Measurements from ENCODE around the gene PRB3. TPM values are rescaled to one million over a fixed set of nuclear protein-coding genes. Genes with fewer than 3 reads are reported as not detected.

Gene PRB3
- total RNA-seq, 4 donors from 2014 or later, result not detected

DNA sequence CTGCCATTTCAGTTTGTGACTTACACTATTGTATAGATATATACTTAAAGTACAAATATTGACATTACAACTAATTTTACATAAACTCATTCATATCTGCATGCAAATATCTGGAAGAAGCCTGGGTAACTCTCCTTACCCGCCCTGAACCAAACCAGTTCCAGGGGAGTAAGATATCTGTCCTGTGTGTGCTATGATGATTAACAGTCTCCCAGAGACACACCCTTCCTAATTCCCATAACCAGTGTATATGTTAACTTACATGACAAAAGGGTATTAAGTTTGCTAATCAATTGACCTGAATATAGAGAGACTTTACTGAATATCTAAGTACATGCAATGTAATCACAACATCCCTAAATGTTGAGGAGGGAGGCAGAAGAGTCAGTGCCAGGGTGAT lies 23.0 kb downstream of the PRB3 start:
- no peaks in the 10 kb centered on the region for H3K36me3 ChIP-seq
- intact Hi-C loops (cut with DNase I), result no loop called here

DNA sequence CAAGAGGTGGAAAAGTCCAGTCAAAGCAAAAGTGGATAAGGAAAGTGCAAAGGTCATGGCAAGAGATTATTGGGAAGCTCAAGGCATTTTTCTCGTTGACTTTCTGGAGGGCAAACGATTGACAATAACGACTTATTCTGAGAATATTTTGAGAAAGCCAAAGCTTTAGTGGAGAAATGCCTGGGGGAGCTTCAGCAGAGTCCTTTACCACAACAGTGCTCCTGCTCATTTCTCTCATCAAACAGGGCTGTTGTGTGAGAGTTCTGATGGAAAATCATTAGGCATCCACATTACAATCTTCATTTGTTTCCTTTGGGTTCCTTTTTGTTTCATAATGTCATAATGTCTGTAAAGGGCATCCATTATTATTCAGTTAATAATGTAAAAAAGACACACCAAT lies 26.9 kb downstream of the PRB3 start:
- H3K4me3 ChIP-seq, result no peak overlapping the region
- H3K36me3 ChIP-seq, result no peaks in the 10 kb centered on the region
- no peaks in the 10 kb centered on the region for H3K27me3 ChIP-seq
- H3K4me1 ChIP-seq, result no peaks in the 10 kb centered on the region
- H3K9me3 ChIP-seq, result no peaks in the 10 kb centered on the region
- no peak for DNase-seq
- TF ChIP-seq, protein P1, sequence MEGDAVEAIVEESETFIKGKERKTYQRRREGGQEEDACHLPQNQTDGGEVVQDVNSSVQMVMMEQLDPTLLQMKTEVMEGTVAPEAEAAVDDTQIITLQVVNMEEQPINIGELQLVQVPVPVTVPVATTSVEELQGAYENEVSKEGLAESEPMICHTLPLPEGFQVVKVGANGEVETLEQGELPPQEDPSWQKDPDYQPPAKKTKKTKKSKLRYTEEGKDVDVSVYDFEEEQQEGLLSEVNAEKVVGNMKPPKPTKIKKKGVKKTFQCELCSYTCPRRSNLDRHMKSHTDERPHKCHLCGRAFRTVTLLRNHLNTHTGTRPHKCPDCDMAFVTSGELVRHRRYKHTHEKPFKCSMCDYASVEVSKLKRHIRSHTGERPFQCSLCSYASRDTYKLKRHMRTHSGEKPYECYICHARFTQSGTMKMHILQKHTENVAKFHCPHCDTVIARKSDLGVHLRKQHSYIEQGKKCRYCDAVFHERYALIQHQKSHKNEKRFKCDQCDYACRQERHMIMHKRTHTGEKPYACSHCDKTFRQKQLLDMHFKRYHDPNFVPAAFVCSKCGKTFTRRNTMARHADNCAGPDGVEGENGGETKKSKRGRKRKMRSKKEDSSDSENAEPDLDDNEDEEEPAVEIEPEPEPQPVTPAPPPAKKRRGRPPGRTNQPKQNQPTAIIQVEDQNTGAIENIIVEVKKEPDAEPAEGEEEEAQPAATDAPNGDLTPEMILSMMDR (IDR thresholded peaks at IDR 0.05), result no peak
- TF ChIP-seq POLR2A (IDR thresholded peaks at IDR 0.05), result no peak
- intact Hi-C loops (cut with DNase I), result no loop called here
- WGBS, 2 donors, result 77 to 84% methylated on average over 3 of the region's 3 CpGs
- H3K27ac ChIP-seq, result no peak overlapping the region

More for the DNA sequence above, 23.0 kb downstream of the PRB3 start:
- peaks cover 0 to 5% (median 0%) of the 10 kb centered on the region in 3 donors for H3K9me3 ChIP-seq
- WGBS, 2 donors, result 64 to 93% methylated on average over 1 of the region's 1 CpG
- H3K27ac ChIP-seq, result no peak overlapping the region
- no peak overlapping the region for H3K4me3 ChIP-seq
- H3K4me1 ChIP-seq, result no peaks in the 10 kb centered on the region
- TF ChIP-seq POLR2A (IDR thresholded peaks at IDR 0.05), result no peak
- TF ChIP-seq, protein P1 (IDR thresholded peaks at IDR 0.05), result no peak
- DNase-seq, result no peak
- H3K27me3 ChIP-seq, result no peaks in the 10 kb centered on the region

DNA sequence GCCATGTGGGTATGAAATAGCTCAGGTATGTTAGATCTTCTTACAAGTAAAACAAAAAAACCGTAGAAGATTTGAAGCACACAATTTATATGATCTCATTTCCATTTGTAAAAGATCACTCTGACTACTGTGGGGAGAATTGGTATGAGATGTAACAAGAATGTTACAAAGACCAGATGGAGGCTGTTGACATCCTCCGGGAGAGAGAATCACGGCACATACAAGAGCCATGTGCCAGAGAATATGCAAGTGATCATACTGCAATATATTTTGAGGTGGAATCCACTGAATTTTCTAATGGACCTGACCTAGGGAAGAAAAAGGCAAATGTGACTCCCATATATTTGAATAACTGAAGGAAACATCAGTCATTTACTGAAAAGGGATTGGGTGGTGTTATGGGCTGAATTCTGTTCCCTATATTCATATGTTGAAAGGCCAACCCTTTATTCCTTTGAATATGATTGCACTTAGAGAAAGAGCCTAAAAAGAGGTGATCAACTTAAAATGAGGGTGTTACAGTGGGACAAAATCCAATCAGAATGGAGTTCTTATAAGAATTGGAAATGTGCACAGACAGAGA lies 29.1 kb downstream of the PRB3 start:
- WGBS, 2 donors, result 81 to 88% methylated on average over 3 of the region's 3 CpGs
- Histone ChIP-seq H3K36me3 (no peaks in the 10 kb centered on the region), H3K27me3 (no peaks in the 10 kb centered on the region), H3K27ac (no peak overlapping the region), H3K4me1 (no peaks in the 10 kb centered on the region), H3K4me3 (no peak overlapping the region), H3K9me3 (no peaks in the 10 kb centered on the region)
- no peak for TF ChIP-seq POLR2A (IDR thresholded peaks at IDR 0.05)
- TF ChIP-seq, protein P1 (IDR thresholded peaks at IDR 0.05), result no peak
- DNase-seq, result no peak
- intact Hi-C loops (cut with DNase I), result no loop called here

DNA sequence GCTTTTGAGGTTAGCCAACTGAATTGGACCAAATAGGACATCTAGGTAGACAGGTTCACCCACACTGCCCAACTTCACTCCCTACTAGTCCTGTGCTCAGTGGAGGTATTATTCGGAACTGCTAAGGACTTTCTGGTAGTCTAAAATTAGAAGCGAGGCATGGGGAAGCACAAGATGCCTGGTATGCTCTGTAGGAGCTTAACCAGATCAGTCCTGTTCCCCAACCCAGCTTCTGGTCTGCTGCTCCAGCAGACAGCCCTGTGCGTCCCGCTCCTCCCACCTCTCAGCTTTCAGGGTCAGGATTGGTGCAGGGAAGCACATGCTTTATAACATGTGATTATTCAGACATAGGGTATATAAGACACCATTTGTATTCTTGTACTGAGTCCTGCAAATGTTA lies 31.2 kb downstream of the PRB3 start:
- TF ChIP-seq, protein P1 (IDR thresholded peaks at IDR 0.05), result no peak
- TF ChIP-seq POLR2A (IDR thresholded peaks at IDR 0.05), result no peak
- H3K4me3 ChIP-seq, result no peak overlapping the region
- WGBS, 2 donors, result 80 to 91% methylated on average over 1 to 4 of the region's 4 CpGs
- H3K9me3 ChIP-seq, result no peaks in the 10 kb centered on the region
- DNase-seq, result no peak
- intact Hi-C loops (cut with DNase I), result no loop called here
- H3K27ac ChIP-seq, result no peak overlapping the region
- no peaks in the 10 kb centered on the region for H3K4me1 ChIP-seq
- H3K27me3 ChIP-seq, result no peaks in the 10 kb centered on the region
- H3K36me3 ChIP-seq, result no peaks in the 10 kb centered on the region

DNA sequence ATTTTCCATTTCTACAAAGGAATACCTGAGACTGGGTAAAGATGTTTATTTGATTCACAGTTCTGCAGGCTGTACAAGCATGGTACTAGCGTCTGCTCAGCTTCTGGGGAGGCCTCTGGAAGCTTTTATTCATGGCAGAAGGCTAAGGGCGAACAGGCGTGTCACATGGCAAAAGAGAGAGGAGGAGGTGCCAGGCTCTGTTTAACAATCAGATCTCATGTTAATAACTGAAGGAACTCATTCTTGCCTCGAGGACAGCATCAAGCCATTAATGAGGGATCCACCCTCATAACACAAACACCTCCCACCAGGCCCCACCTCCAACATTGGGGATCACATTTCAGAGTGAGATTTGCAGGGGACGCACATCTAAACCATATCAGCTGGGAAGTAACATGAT lies 36.0 kb downstream of the PRB3 start:
- Histone ChIP-seq H3K4me1 (no peaks in the 10 kb centered on the region), H3K27me3 (no peaks in the 10 kb centered on the region), H3K4me3 (no peak overlapping the region), H3K36me3 (no peaks in the 10 kb centered on the region), H3K27ac (no peak overlapping the region), H3K9me3 (no peaks in the 10 kb centered on the region)
- 46 to 73% methylated on average over 4 to 5 of the region's 5 CpGs for WGBS, 2 donors
- intact Hi-C loops (cut with DNase I), result no loop called here
- DNase-seq, result no peak
- no peak for TF ChIP-seq POLR2A (IDR thresholded peaks at IDR 0.05)
- TF ChIP-seq, protein P1 (IDR thresholded peaks at IDR 0.05), result no peak
